ENCODE measurements around the gene ECPAS.
"Not testable (repeated sequence)": the region's sequence is repeated elsewhere in the genome, so short reads cannot be mapped to it uniquely, and the experiment has no call there.

Gene ECPAS

GRCh38 chr9:111483858-111484571 is at the start of gene ECPAS:
ECPAS (minus strand) TSS chr9:111484383; CDS start chr9:111472918, 11,465 bp downstream.
- DNase-seq (ENCODE audit: low read depth), result peak; percentile 64

GRCh38 chr9:111533099-111533790 is 49.1 kb upstream of the ECPAS start:
- no peak for DNase-seq (ENCODE audit: low read depth)

- DNase-seq (ENCODE audit: low read depth), result no peak
These were observed 47.5 kb upstream of the ECPAS start for GRCh38 chr9:111531716-111532115.

- no peak for DNase-seq (ENCODE audit: low read depth)
These were observed 45.6 kb upstream of the ECPAS start for GRCh38 chr9:111529787-111530186.

- DNase-seq (ENCODE audit: low read depth), result no peak
These were observed 43.2 kb upstream of the ECPAS start for GRCh38 chr9:111527347-111527746.

- peak; percentile 49 for DNase-seq (ENCODE audit: low read depth)
These were observed 41.1 kb upstream of the ECPAS start, which contains the start of gene ZNF483 for GRCh38 chr9:111525056-111525977. ZNF483 (plus strand) TSS chr9:111525179; CDS start chr9:111527396, 2,217 bp downstream.

GRCh38 chr9:111524731-111525055 is 40.5 kb upstream of the ECPAS start:
- DNase-seq (ENCODE audit: low read depth), result no peak

- DNase-seq (ENCODE audit: low read depth), result no peak
These were observed 31.9 kb upstream of the ECPAS start for GRCh38 chr9:111516061-111516465.

GRCh38 chr9:111514967-111515366 is 30.8 kb upstream of the ECPAS start:
- DNase-seq (ENCODE audit: low read depth), result no peak

- not testable (repeated sequence) for DNase-seq (ENCODE audit: low read depth)
These were observed 27.4 kb upstream of the ECPAS start for GRCh38 chr9:111511581-111511980.

- DNase-seq (ENCODE audit: low read depth), result no peak
These were observed 18.3 kb upstream of the ECPAS start for GRCh38 chr9:111502506-111502905.

- no peak for DNase-seq (ENCODE audit: low read depth)
These were observed 17.5 kb upstream of the ECPAS start for GRCh38 chr9:111501648-111502047.

GRCh38 chr9:111501005-111501562 is 16.9 kb upstream of the ECPAS start:
- no peak for DNase-seq (ENCODE audit: low read depth)

- DNase-seq (ENCODE audit: low read depth), result not testable (repeated sequence)
These were observed 13.0 kb upstream of the ECPAS start for GRCh38 chr9:111497196-111497595.

- no peak for DNase-seq (ENCODE audit: low read depth)
These were observed 350 bp upstream of the ECPAS start for GRCh38 chr9:111484572-111484894.

GRCh38 chr9:111483439-111483857 is 735 bp downstream of the ECPAS start:
- peak; percentile 50 for DNase-seq (ENCODE audit: low read depth)

GRCh38 chr9:111482694-111483438 is 1.3 kb downstream of the ECPAS start:
- peak; percentile 44 for DNase-seq (ENCODE audit: low read depth)

GRCh38 chr9:111481885-111482636 is 2.1 kb downstream of the ECPAS start:
- no peak for DNase-seq (ENCODE audit: low read depth)

- no peak for DNase-seq (ENCODE audit: low read depth)
These were observed 6.5 kb downstream of the ECPAS start for GRCh38 chr9:111477677-111478076.

- DNase-seq (ENCODE audit: low read depth), result no peak
These were observed 9.0 kb downstream of the ECPAS start for GRCh38 chr9:111475195-111475594.

GRCh38 chr9:111474385-111474784 is 9.8 kb downstream of the ECPAS start:
- DNase-seq (ENCODE audit: low read depth), result no peak

All from stimulated activated CD8-positive, alpha-beta memory T cell treated with anti-CD3 and anti-CD28 coated beads, Interleukin-12 subunit alpha, Interleukin-12 subunit beta, amount 100 ng/mL, for 4 hours (primary cell).